Hematopoietic multipotent progenitor cell treated with erythropoietin and hydrocortisone succinate and interleukin-3 and kit ligand, for 15 days (in vitro differentiated cells): ENCODE measurements around the gene FHL5.
"Not testable (repeated sequence)": the region's sequence is repeated elsewhere in the genome, so short reads cannot be mapped to it uniquely, and the experiment has no call there.

Source experiments
- DNase-seq: peaks from one replicate; pipeline ENCODE4 v3.0.0-alpha.2; 2015; ENCODE audit warnings: low spot score

FHL5 gene, protein sequence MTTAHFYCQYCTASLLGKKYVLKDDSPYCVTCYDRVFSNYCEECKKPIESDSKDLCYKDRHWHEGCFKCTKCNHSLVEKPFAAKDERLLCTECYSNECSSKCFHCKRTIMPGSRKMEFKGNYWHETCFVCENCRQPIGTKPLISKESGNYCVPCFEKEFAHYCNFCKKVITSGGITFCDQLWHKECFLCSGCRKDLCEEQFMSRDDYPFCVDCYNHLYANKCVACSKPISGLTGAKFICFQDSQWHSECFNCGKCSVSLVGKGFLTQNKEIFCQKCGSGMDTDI

DNA sequence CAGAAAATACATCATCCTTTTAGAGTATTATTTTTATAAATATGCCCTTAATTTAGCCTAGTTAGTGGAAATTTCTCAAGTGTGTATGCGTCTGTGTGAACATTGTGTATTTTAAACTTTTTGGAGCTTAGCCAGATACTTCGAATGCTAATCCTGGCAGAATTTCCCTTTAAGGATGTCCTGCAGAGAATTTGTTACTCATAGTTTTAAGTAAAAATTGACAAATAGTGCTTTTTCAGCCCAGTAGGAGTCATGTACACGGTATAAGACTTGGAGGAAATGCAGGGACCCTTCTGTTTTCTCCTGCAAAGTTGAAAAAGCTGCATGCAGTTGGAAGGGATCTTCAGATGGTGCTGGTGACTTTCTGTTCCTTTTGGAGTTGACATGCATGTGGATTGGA lies at the start of gene FHL5:
Gene FHL5, plus strand, starts transcription at position 243 of the 400 bp plus-strand sequence. CDS start 40,486 bp downstream, outside the sequence.
- no peak for DNase-seq

DNA sequence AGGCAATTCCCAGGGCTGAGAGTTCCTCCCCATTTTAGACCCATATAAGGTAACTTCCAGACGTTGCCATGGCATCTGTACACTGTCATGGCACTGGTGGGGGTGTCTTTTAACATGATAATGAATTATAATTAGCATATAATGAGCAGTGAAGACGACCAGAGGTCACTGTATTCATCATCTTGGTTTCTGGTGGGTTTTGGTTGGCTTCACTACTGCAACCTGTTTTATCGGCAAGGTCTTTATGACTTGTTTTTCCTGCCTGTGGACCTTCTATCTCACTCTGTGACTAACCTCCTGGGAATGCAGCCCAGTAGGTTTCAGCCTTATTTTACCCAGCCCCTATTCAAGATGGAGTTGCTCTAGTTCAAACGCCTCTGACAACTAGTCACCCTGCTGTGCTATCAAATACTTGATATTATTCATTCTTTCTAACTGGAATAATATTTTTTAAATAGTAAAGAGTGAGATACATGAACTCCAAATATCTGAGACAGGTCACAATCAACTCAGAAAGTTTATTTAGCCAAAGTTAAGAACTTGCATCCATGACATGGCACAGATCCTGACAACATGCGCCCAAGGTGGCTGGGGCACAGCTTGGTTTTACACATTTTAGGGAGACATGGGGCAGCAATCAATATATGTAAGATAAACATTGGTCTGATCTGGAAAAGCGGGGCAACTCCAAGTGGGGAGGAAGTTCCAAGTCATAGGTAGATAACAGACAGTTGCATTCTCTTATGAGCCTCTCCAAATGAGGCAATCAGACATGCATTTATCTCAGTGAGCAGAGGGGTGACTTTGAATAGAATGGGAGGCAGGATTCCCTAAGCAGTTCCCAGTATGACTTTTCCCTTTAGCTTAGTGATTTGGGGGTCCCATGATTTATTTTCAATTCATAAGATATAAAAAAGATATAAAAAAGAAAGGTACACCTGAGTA lies 42.5 kb upstream of the FHL5 start:
- peak; percentile 4 for DNase-seq

DNA sequence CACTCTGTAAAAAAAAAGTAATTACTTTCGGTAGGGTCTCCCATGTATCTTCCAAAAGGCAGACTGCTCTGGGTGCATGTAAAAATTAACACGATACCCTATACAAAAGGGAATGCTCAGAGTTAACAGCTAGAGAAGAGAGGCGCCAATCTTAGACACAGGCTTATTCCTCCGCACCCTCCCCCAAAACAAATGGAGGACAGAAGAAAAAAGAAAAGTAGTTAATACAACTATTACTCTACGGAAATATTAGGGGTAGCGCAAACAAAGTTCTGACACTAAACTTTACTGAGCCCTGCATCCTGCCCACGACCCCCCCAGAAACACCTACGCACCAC lies 41.7 kb upstream of the FHL5 start:
- no peak for DNase-seq

DNA sequence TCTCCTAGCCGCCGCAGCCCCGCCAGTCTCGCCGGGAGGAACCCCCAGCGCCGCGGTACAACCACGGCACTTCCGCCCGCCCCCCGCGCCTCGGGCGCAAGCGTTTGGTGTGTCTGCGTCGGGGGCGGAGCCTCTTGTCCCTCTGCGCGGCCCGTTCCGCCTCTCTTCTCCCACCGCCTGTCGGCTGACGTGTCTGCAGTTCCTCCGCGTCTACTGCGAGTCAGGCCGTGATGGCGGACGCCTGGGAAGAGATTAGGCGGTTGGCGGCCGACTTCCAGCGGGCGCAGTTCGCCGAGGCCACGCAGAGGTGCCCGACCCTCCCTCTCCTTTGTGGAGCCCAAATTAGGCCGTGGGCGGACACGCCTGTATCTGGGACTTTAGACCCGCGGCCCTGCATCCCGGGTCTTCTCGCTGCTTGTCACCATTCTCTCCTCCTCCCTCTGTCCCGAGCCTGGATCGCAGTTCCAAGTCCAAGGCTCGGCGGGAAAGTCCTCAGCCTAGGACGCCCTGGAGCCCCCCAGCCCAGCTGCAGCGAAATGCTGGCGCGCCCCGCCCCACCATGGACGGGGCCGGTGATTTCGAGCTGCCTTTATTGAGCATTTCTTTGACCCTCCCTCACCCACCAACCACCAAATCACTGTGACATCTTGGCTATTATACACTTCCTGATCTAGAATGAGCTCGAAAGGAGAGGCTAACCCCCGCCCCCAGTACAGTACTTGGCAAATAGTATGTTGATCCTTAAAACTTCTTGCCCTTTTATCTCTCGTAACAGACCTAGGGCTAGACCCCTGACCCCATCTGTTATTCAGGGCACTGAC lies 41.1 kb upstream of the FHL5 start, which contains the start of gene UFL1:
Gene UFL1, plus strand, starts transcription at position 163 of the 821 bp plus-strand sequence. Its CDS starts 68 bp downstream, at position 231.
- DNase-seq: peak; percentile 90

GRCh38 chr6:96522465-96523009 lies 40.4 kb upstream of the FHL5 start:
- DNase-seq: no peak

- no peak for DNase-seq
Observed at GRCh38 chr6:96528193-96528592, 34.7 kb upstream of the FHL5 start.

- no peak for DNase-seq
Observed at GRCh38 chr6:96532399-96532798, 30.5 kb upstream of the FHL5 start.

DNA sequence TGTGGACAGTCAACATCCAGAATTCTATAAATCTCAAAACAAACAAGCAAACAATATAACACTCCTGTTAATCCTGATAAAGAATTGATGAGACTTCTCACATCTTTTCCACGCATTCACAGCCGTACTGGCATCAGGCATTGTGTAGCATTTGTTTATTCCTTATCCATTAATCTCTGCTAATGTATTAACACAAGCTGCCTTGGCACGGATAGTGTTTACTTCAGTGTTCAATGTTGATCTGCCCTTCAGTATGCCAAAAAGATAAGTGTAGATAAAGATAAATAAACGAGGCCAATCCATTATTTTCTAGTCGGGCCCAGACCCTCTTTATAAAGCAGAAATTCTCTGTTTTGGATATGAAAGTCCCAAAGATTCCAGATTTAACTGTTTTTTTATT lies 25.2 kb upstream of the FHL5 start:
- no peak for DNase-seq

- no peak for DNase-seq
Observed at GRCh38 chr6:96542702-96543101, 20.2 kb upstream of the FHL5 start.

GRCh38 chr6:96545882-96546281 lies 17.0 kb upstream of the FHL5 start:
- no peak for DNase-seq

GRCh38 chr6:96547654-96548053 lies 15.3 kb upstream of the FHL5 start:
- DNase-seq: no peak

GRCh38 chr6:96554558-96554957 lies 8.4 kb upstream of the FHL5 start:
- DNase-seq: no peak

DNA sequence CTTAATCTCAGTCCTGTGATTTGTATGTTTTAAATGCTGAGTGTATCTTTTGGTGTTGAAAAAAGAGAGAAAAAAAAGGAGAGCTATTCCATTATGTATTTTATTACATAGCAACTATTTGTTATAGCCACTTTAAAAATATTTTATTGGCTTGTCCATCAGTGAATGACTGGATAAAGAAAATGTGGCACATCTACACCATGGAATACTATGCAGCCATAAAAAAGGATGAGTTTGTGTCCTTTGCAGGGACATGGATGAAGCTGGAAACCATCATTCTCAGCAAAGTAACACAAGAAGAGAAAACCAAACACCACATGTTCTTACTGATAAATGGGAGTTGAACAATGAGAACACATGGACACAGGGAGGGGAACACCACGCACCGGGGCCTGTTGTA lies 3.2 kb upstream of the FHL5 start:
- not testable (repeated sequence) for DNase-seq

DNA sequence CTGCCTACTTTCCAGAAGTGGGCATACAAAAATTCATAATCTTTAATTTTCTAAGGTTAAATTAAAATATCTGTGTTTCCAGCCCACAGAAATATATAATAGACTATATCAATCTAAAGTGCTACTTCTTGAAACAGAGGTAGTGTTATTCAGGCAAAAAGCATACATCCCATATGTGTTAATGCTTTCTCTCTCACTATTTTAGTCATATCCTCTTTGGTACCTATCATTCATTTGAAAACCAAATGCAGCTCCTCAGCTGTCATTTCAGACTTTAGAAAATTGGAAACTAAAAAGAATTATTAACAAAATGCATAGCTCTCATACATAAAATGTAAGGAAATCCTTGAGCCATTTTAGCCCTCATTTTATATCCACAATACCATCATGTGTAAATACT lies 925 bp downstream of the FHL5 start:
- no peak for DNase-seq

DNA sequence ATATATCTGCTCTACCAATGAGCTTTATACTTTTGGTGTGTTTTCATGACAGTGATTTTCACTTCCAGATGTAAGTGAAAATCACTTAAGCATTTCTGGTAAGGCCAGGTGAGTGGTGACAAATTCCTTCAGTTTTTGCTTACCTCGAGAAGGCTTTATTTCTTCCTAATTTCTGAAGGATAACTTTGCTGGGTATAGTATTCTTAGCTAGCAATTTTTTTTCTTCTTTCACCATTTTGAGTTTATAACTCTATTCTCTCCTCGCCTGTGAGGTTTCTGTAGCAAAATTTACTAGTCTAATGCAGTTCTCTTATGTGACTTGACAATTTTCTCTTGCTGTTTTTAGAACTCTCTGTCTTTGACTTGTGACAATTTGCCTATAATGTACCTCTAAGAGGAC lies 7.1 kb downstream of the FHL5 start:
- DNase-seq: no peak

GRCh38 chr6:96571551-96571950 lies 8.6 kb downstream of the FHL5 start:
- DNase-seq: no peak

GRCh38 chr6:96575359-96575758 lies 12.4 kb downstream of the FHL5 start:
- no peak for DNase-seq

DNA sequence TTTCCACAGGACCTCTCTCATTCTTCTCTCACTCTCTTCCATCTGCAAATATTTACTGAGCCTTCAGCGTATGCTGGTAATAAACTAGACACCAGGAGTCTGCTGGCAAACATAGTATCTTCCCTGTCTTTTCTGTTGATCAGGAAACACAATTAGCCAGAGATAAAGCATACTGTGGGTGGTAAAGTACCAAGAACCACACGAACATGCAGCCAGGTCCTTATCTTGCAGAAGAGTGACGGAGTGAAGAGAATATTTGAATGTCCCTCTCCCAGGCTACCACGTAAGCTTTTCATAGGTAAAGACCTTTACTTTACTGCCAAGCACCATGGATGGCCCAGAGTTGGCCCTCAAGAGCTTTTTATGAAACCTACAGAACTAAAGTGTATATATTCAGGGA lies 13.3 kb downstream of the FHL5 start:
- no peak for DNase-seq

DNA sequence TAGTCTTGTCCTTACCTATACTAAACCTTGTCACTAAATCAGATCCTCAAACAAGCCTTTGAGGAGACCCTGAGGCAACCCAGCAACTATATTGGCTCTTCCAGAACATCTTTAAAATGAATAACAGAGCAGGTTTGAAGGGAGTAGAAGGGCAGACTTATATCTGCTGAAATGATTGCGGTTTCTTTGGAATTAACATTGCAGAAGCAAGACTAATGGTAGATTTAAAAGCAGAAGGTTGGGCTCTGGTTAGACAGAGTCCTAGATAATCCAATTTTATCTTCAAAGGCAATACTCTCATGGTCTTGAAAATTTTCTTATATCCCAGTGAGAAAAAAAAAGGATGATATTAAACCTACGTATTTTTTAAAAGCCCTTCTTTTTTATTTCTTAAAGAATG lies 19.1 kb downstream of the FHL5 start:
- DNase-seq: no peak

- DNase-seq: no peak
Observed at GRCh38 chr6:96582436-96582835, 19.5 kb downstream of the FHL5 start.

GRCh38 chr6:96604420-96604819 lies 41.5 kb downstream of the FHL5 start:
- DNase-seq: no peak

- no peak for DNase-seq
Observed at GRCh38 chr6:96608074-96608473, 45.1 kb downstream of the FHL5 start.
